Left ventricle myocardium inferior (tissue), 1 donor: ENCODE measurements around the gene GFRA4. TPM values are rescaled to one million over a fixed set of nuclear protein-coding genes. Genes with fewer than 3 reads are reported as not detected.

Source experiments
- DNase-seq: peaks from one replicate; pipeline ENCODE4 v3.0.0-alpha.2; 2020
- H3K27ac ChIP-seq: fragments of 200-600 bp; replicated peaks from 2 replicates; pipeline ENCODE4 v1.8.0; 2021
- H3K27me3 ChIP-seq: fragments of 200-600 bp; 2 replicates; pipeline ENCODE4 v1.8.0; 2021; ENCODE audit warnings: low read depth
- H3K36me3 ChIP-seq: fragments of 200-600 bp; 2 replicates; pipeline ENCODE4 v1.8.0; 2021
- H3K4me1 ChIP-seq: fragments of 200-600 bp; 2 replicates; pipeline ENCODE4 v1.8.0; 2021
- H3K4me3 ChIP-seq: fragments of 200-600 bp; 2 replicates; pipeline ENCODE4 v1.8.0; 2021; ENCODE audit warnings: mild to moderate bottlenecking, moderate library complexity
- H3K9me3 ChIP-seq: fragments of 200-600 bp; replicated peaks from 2 replicates; pipeline ENCODE4 v1.8.0; 2021
- intact Hi-C: fragments of 100-400 bp; cut with micrococcal nuclease; formaldehyde crosslinking; loops from one replicate; pipeline ENCODE4 v1.11.0; 2022
- long read RNA-seq: library from polyadenylated mRNA; unstranded; transcript quantifications from one replicate; pipeline ENCODE4 v2.0.0, GENCODE V29; 2021
- total RNA-seq: library from RNA; stranded (reverse); fragmentation: NEBNext Ultra II Directional; extraction: Animal tissue kit (Norgen Biotek cat#: 25700); gene quantifications from one replicate; pipeline ENCODE4 v1.2.1, GENCODE V29; 2021
- TF ChIP-seq, protein P1 (sequence below): fragments of 200-600 bp; IDR thresholded peaks from 2 replicates; pipeline ENCODE4 v1.8.0; 2021; ENCODE audit warnings: antibody characterized with exemption, mild to moderate bottlenecking, borderline replicate concordance
- donor health status: DM: no; HTN: yes; CAD: no; lungs with severe emphysema.

GFRA4 gene, protein sequence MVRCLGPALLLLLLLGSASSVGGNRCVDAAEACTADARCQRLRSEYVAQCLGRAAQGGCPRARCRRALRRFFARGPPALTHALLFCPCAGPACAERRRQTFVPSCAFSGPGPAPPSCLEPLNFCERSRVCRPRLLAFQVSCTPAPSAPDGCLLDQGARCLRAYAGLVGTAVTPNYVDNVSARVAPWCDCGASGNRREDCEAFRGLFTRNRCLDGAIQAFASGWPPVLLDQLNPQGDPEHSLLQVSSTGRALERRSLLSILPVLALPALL
- not detected for total RNA-seq
- long read RNA-seq: 0 reads

DNA sequence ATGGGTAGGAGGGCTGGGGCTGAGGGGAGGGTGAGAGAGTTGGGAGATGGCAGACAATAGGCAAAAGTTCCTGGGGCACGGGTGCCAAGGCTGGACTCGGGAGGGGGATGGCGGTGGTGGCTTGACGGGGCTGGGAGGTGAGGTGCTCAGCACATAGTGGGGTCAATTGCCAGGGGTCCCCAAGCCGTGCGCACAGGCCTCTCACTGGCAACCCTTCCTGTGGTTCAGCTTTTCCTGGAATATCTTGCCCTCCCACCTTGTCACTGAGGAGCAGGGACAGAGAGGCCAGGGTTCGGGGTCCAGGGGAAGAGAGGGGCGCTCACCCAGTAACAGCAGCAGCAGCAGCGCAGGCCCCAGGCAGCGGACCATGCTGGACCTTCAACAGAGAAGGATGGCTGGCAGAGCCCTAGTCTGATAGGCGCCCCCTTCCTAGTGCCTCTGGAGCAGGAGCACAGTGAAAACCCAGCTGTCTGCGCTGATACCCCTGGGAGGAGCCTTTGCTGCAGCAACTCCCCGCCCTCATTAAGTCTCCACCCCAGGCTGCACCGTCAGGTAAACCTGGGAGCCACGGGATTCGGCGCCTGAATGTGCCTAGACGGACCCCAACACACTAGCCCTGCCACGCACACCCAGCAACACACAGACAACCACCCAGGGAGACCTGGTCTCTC lies at the start of gene GFRA4:
TSS of gene GFRA4 (minus strand) at position 369 of the 671 bp plus-strand sequence. CDS start at position 369, 0 bp downstream.
- intact Hi-C loops: no loop called here
- Histone ChIP-seq H3K27ac (no peak within 1 kb of the TSS), H3K36me3 (no peaks in the 10 kb centered on the region), H3K9me3 (no peaks in the 10 kb centered on the region), H3K4me3 (no peak within 1 kb of the TSS), H3K4me1 (peaks cover 9% of the 10 kb centered on the region), H3K27me3 (peaks cover 74% of the 10 kb centered on the region)
- TF ChIP-seq, protein P1, sequence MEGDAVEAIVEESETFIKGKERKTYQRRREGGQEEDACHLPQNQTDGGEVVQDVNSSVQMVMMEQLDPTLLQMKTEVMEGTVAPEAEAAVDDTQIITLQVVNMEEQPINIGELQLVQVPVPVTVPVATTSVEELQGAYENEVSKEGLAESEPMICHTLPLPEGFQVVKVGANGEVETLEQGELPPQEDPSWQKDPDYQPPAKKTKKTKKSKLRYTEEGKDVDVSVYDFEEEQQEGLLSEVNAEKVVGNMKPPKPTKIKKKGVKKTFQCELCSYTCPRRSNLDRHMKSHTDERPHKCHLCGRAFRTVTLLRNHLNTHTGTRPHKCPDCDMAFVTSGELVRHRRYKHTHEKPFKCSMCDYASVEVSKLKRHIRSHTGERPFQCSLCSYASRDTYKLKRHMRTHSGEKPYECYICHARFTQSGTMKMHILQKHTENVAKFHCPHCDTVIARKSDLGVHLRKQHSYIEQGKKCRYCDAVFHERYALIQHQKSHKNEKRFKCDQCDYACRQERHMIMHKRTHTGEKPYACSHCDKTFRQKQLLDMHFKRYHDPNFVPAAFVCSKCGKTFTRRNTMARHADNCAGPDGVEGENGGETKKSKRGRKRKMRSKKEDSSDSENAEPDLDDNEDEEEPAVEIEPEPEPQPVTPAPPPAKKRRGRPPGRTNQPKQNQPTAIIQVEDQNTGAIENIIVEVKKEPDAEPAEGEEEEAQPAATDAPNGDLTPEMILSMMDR: no peak
- DNase-seq: no peak

DNA sequence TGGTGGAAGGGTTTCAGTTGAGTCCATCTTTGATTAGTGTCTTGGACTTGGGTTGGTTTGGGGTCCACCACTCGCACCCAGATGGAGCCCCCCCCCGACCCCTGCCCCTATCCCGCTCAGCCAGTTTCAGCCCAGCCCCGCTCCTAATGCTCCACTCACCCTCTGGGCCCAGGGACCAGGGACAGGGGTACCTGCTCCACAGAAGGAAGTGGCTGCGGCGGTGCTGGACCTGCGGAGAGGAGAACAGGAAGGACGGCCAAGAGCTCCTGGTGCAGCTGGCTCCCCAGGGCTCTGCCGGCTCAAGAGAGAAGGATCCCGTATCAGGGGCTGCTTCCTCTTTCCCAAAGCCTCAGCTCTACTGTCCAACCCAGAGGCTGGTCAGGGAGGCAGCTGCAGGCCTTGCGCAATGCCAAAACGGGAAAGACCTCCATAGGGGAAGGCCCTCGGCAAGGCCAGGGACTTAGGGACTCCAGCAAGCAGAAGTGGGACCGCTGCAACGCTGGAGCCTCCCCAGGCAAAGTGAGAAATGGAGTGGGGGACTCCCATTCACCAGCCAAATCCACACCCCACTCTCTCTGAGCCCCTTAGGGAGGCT lies 49.2 kb upstream of the GFRA4 start, which contains the start of gene SIGLEC1:
TSS of gene SIGLEC1 (minus strand) at position 322 of the 595 bp plus-strand sequence. CDS start 5,472 bp downstream, outside the sequence.
- peak; percentile 70 for DNase-seq
- Histone ChIP-seq H3K9me3 (no peaks in the 10 kb centered on the region), H3K27me3 (no peaks in the 10 kb centered on the region), H3K4me3 (peak within 1 kb of the TSS; percentile 37), H3K4me1 (peaks cover 17% of the 10 kb centered on the region), H3K36me3 (no peaks in the 10 kb centered on the region), H3K27ac (peak within 1 kb of the TSS; percentile 39)
- TF ChIP-seq, protein P1: no peak
- intact Hi-C loops: no loop called here

DNA sequence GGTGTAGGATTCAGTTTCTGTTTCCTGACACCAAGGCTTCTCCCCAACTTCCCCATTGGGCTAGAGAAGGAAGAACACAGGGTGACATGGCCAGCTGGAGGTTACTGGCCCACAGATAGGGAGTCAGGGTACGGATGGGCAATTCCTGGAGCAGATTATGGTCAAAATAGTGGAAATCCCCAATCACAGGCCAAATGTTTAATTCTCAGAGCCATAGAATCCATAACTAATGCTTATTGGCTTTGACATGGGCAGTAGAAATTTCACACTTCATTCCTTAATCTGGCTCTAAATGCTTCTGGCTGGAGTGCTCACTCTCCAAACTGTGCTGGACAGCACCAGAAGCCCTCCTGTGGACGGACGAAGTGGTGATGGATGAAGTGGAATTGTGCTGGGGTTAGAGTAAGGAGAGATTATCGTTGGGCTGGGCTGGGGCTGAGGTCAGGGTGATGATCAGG lies 48.3 kb upstream of the GFRA4 start:
- no peak for DNase-seq
- intact Hi-C loops: loop anchor here (2.0 kb wide), 1 partner anchor 35 kb away; no protein-coding TSS in a partner anchor
- H3K27ac ChIP-seq: peak overlapping the region; percentile 21
- peaks cover 24% of the 10 kb centered on the region for H3K4me1 ChIP-seq
- no peaks in the 10 kb centered on the region for H3K36me3 ChIP-seq
- TF ChIP-seq, protein P1: no peak
- H3K27me3 ChIP-seq: no peaks in the 10 kb centered on the region
- H3K4me3 ChIP-seq: peak overlapping the region; percentile 37
- no peaks in the 10 kb centered on the region for H3K9me3 ChIP-seq

DNA sequence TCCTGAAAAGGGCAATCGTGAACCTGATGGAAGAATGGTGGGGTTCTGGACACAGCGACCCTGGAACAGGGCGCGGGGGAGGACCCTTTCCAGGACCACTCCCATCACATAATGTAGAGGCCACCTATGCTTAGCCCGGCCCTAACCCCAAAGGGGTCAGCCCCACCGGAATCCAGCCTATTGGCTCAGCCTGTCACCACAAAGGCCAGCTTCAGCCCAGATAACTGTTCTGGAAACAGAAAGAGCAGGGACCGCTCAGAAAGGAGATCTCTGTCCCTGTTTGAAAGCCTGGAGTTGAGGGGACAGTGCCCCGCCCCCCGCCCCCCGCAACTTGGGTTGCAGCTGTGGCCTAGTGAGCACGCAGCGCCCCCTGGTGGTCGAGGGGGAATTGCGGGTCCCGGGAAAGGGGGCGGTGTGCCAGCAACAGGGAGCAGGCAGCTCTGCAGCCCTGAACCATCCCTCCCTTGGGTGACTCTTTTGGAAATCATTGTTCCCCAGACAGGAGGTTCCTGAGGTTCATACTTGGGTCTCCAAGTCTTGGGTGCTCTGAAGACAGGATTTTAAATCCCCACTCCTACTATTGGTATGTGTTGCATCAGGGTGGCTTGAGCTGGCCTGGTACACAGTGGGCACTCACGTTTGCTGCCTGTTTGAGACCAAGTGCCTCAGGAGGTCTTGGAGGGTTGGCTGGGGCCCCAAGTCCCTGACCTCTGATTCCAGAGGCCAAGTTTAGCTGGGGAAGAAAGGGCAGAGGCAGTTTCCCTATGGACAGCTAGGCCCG lies 47.7 kb upstream of the GFRA4 start:
- Histone ChIP-seq H3K27me3 (no peaks in the 10 kb centered on the region), H3K4me3 (peak overlapping the region; percentile 37), H3K4me1 (peaks cover 24% of the 10 kb centered on the region), H3K27ac (peak overlapping the region; percentile 65), H3K36me3 (no peaks in the 10 kb centered on the region), H3K9me3 (no peaks in the 10 kb centered on the region)
- intact Hi-C loops: loop anchor here (2.0 kb wide), 1 partner anchor 34 kb away; no protein-coding TSS in a partner anchor
- TF ChIP-seq, protein P1: peak; percentile 97
- DNase-seq: peak; percentile 83
